DND-41 (cell line): ENCODE results near the gene PLAC8.

Experiments
- CTCF ChIP-seq: IDR thresholded peaks from 2 replicates; pipeline ENCODE4 v1.5.1; 2012; ENCODE audit warnings: borderline replicate concordance, low read length, moderate library complexity, mild to moderate bottlenecking; ENCODE audit not compliant: poor library complexity, severe bottlenecking; ENCODE audit errors: extremely low read depth
- EZH2 ChIP-seq: IDR thresholded peaks from 3 replicates; pipeline ENCODE4 v1.6.1; 2012; ENCODE audit warnings: borderline replicate concordance, low read depth, mild to moderate bottlenecking, moderate library complexity, low read length, inconsistent platforms; ENCODE audit not compliant: severe bottlenecking

GRCh38 chr4:83082777-83083176 lies 31.8 kb downstream of the PLAC8 start:
- TF ChIP-seq CTCF (no peak), EZH2 (no peak)
